ENCODE data around the gene SFRP5.

The SFRP5 gene

DNA sequence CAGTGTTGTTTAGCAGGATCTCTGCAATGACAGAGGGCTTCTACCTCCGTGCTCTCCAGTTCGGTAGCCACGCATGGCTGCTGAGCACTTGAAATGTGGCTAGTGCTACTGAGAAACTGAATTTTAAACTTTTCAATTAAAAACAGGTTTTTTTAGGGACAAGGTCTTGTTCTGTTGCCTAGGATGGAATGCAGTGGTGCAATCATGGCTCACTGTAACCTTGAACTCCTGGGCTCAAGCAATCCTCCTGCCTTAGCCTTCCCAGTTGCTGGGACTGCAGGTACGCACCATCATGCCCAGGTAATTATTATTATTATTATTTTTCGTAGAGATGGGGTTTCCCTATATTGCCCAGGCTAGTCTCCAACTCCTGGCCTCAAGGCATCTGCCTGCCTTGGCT is 13.4 kb upstream of the SFRP5 start:
- DNase-seq: no peak

DNA sequence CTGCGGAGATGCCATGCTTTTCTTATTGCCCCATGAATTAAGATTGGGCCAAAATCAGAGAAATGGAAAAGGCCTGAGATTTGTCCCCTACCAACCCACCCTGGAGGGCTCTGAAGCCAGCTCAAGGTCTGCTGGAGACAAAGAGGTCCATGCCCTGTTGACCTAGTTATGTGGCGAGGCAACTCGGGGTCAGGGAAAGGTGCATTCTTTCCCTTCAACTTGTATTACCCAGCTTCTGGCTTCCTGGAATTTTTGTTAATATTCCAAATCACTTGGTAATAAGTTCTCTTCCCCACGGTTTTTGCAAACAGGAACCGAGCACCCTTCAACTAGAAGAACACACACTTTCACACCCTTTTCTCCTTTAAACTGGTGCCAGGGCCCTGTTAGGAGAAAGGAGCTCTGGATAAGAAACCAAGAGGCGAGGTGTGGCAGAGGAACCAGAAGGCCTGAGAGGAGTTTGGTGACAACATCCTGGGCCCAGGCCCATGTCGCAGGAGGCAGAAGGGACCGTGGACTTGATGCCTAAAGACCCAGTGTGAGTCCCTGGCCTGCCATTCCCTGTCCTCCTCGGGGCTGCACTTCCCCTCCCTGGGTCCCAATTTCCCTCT is 12.5 kb upstream of the SFRP5 start:
- DNase-seq: no peak

DNA sequence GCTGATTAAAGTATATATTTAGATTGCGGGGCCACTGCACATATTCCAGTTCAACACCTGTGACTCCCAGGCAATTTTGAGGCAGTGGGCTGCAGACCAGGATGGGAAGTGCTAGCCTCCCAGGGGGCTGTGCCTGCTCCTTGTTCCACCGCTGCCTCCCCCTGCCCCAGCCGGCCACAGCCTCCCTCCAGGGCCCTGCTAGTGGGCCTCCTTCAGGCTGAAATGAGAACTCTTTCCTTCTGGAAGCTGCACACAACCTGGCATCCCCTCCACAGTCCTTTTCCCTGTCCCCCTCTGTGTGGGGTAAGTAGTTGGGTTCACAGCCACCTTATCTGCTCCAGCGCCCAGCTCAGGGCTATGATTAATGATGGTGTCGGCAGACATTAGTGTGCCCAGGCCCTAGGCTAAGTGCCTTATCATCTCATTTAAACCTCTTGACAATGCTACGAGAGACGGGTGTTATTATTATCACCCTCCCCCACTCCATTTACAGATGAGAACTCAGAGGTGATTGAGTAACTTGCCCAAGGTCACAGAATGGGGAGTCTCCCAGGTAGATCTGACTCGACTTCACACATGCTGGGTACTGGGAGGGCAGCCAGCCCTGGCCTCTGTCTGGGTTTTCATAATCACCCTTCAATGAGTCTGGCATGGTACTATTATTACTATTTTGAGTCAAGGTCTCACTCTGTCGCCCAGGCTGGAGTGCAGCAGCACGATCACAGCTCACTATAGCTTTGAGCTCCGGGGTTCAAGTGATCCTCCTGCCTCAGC is 10.8 kb upstream of the SFRP5 start:
- no peak for DNase-seq

DNA sequence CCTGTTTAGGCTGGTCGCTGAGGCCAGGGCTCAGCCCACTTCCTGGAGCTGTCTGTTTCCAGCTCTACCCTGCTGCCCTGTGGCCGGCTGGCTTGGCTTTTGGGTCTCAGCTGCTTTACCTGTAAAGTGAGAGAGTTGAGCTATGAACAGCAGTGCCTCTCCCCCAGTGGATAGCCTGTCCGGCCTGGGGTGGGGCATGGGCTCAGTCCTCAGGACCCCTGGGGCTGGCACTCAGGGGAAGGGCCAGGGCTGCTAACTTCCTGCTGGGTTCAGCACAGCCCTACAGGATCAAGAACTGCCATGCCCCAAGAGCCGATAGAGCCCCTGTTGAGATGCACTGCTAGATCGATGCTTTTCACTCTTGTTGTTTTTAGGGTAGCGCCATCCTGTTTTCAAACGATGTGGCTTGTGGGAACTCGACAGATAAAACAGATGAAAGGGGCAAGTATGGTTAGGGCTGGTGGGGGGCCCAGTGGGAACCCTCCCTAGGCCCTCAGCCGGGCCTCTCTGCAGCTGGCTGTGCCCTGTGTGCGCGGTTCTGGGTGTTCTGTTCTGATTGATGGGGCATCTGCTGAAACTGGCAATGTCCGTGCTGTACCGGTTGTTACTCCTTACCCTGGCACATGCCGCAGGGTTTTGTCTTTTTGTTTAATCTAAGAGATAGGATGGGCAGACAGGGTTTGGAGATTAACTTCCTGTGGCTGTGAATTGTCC is 10.0 kb upstream of the SFRP5 start:
- no peak for DNase-seq

DNA sequence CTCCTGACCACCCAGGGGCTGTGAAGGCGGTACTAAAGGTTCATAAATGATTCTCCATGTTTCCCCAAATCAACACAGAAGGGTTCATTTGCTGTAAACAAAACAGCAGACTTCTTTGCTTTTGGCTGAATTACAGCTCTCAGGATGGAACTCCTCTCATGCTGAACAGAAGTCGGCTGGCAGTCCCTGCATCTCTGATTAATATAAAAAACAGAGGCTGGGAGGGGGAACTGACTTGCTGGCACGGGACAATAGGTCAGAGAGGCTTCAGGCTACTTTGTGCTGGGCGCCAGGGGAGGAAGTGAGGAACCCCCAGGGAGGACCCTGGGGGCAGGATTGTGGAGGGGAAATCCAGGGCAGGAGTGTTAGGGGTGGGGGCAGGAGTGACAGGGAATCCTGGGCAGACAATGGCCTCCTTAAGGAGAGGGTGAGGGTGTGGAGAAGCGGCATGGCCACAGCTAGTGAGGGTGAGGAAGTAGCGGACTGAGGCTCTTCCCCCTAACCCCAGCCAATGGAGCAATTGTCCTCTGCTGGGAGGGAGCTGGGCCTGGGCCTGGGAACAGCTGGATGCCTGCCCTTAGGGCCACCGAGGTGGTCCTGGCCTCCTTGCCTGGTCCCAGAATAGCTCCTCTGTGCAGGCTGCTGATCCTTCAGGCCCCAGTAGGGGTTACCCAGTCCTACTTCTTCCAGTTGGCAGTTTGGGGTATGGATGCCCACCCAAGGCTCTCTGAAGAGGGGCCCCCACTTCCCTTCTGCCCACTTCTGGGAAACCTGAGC is 9.2 kb upstream of the SFRP5 start:
- DNase-seq: no peak

DNA sequence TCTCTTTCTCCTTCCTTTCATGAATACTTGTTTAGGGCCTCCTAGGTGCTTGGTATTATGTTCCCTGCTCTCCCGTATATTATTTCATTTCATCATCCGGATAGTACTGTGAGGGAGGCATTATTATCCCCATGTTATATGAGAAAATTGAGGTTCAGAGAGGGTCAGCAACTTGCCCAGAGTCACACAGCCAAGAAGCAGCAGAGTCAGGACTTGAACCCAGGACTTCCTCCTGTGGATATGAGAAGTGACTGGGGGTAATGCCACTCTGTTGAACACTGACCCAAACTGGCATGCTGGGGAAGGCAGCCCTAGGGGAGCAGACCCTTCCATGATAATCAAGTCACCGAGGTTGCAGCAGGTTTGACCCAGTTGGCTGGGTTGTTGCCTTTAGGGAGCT is 8.2 kb upstream of the SFRP5 start:
- no peak for DNase-seq

DNA sequence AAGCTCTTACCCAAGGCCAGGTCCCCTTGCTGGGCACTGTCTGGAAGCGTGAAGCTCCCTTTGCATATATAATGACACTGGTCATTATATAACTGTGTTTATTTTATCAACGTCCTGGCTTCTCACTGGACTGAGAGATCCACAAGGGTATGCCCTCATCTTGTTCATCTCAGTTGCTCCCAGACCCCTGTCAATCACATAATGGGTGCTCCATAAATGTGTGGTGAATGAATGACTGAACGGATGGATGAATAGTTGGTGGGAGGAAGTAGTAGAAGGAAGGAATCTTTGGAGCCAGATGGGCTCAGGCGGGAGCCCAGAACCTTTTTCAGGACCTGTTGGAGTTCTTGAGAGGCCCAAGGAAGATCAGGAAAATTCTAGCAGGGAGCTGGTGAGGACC is 7.7 kb upstream of the SFRP5 start:
- no peak for DNase-seq

DNA sequence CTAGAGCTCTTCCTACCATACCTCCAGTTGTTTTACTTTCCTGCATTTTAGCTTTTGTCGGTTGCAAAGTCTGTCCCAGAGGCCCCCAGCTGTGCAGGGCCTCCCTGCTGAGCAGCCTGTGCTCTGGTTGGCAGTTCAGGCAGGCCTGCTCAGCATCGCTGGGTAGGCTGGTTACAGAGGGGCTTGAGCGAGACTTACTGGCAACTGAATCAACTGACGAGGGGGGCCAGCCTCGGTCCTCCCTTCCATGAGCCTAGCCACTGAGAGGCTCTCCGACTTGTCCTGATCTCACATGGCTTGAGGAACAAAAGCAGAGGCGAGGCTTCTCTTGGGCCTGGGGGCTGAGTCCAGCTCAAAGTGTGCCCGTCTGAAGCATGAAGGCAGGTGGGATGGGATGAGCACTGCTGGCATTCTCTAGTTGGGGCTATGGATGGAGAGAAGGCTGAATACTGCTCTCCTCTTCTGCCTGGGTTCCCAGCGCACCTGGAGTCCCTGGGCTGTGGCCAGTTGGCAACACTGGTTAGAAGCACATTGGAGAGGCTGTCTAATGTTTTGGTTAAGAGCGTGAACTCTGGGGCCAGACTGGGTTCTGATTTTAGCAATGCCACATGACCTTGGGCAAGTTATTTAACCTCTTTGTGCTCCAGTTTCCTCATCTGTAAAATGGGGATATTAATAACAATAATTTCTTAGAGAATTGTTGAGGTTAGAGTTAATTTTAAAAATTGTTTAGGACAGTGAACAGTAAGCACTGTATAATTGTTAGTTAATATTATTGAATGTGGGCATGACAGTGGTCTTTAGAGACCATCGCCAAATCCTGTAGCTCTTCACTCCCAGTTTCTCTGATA is 6.9 kb upstream of the SFRP5 start:
- DNase-seq: no peak

DNA sequence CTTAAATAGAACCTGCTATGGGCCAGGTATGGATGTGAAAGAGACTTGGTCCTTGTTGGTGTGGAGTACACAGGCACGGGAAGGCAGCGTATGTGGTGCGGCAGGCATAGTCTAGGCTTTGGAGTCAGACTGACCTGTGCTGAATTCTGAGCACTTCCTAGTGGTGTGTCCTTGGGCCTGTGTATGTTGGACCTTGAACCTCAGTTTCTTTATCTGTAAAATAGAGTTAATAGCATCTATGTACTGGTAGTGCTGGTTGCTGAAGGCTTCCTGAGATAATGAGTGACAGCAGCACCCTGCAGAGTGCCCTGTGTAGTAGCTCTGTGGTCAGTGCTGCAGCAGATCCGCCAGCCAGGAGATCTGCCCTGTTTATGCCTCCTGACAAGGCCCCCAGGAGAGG is 5.3 kb upstream of the SFRP5 start:
- DNase-seq: no peak

DNA sequence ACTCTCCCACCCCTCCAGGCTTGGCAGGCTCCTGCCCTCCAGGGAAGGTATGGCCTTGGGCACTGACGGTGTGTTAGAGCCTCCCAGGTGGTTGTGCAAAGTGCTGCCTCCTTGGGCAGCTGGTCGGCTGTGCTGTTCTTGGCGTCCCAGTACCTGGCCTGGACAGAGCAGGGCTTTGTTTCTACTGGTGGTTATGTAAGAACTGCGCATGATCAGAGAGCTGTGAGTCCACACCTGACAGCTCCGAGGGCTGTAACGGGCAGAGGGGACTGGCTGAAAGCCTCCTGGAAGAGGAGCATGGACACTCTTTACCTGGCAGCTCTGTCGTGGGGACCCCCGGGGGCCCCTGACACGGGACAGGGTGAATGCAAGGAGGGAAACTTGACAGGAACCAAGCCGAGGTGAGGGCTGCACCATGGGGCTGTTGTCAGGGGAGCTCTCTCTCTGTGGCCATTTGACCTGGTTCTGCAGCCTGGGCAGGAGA is 3.1 kb upstream of the SFRP5 start:
- no peak for DNase-seq

DNA sequence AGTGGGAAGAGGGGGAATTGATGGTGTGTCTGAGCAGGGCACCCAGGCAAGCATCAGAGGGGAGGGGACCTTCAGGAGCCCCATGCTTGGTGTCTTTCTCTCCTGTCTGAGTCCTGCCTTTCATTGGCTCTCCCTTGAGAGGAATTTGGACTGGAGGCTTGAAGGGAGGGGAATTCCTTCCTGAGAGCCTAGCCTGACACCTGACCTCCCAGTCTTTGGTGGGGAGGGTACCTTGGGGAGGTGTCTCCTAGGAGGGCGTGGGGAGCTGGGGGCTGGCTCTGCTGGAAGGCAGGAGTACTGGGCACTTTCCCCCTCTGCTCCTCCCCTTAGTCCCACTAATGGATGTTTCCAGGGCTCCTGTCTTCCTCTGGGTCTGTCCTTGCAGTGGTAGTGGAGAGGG is 1.3 kb upstream of the SFRP5 start:
- no peak for DNase-seq

DNA sequence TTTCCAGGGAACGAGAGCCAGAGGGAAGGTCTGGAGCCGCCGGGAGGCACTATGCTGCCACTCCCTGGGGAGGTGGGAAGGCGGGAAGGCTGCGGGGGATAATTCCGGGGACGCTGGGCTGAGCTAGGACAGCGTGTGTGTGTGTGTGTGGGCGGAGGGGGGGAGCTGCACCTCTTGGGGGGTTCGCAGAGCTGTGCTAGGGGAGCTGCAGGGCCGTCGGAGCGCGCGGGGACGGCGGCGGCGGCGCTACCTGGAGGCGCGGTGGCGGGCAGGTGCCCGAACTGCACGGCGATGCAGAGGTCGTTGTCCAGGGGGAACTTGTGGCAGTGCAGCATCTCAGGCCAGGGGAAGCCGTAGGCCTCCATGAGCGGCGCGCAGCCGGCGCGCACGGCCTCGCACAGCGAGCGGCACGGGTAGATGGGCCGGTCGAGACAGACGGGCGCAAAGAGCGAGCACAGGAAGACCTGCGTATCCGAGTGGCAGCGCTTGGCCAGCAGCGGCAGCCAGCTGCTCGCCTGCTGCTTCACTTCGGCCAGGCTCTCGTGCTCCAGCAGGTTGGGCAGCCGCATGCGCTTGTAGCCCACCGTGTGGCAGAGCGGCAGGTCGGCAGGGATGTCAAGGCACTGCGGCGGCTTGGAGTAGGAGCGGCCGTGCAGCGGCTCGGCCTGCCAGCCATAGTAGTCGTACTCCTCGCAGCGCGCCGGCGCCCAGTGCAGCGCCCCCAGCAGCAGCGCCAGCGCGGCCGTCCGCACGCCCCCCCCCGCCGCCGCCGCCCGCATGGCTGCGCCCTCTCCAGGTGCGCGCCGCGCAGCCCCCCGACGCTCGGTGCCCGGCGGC is 526 bp downstream of the SFRP5 start:
- DNase-seq: no peak

DNA sequence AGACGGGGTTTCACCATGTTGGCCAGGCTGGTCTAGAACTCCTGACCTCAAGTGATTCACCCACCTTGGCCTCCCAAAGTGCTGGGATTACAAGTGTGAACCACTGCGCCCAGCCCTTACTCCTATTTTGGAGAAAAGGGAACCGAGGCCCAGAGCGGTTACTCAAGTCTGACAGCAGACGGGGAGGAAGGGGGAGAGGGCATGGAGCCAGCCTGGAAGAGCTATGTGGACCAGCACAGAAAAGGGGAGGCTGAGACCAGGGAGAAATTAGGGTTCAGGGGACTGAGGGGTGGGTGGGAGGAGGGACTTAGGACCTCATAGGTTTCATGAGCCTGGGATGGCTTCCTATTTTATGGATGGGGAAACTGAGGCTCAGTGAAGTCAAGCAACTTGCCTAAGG is 1.5 kb downstream of the SFRP5 start:
- no peak for DNase-seq

DNA sequence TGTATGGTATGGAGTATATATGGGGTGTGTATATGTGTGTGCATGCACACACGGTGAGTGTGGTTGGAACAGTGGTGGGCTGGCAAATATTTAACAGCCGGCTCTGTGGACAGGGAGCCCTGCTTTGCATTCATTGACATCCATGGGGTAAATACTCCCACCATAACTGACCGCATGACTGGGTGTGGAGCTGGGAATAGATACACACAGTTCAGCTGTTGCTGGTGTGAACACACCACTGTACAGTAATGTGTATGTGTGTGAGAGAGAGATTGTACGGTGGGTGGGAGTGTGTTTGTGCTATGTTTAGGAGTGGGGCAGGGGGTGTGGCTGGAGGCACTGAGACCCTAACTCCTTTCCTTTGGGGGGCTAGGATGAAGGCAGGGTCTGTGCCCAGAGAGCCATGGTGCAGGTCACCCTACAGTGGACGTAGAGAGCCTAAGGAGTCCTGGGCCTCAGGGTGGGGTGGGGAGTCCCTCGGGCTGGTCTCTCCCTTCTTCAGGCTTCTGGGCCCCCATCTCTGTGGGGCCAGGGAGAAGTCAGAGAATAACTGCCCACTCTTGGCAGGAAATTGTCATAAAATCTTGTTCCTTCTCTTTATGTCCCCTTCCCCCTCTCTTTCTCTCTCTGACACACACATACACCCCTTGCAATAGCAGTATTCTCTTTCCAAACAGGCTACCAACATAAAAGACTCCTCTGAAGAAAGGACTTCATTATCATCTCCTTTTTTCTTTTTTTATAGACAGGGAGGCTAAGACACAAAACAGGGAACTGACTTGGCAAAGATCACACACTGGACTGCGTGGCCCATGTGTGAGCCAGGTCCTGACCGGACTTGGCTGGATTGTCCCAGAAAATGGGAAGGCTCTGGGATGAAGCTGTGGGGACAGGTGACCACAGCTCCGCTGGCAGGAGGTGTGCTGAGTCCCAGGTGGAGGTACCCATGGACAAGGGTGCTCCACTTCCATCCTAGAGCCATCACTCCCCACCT is 3.2 kb downstream of the SFRP5 start:
- DNase-seq: no peak

DNA sequence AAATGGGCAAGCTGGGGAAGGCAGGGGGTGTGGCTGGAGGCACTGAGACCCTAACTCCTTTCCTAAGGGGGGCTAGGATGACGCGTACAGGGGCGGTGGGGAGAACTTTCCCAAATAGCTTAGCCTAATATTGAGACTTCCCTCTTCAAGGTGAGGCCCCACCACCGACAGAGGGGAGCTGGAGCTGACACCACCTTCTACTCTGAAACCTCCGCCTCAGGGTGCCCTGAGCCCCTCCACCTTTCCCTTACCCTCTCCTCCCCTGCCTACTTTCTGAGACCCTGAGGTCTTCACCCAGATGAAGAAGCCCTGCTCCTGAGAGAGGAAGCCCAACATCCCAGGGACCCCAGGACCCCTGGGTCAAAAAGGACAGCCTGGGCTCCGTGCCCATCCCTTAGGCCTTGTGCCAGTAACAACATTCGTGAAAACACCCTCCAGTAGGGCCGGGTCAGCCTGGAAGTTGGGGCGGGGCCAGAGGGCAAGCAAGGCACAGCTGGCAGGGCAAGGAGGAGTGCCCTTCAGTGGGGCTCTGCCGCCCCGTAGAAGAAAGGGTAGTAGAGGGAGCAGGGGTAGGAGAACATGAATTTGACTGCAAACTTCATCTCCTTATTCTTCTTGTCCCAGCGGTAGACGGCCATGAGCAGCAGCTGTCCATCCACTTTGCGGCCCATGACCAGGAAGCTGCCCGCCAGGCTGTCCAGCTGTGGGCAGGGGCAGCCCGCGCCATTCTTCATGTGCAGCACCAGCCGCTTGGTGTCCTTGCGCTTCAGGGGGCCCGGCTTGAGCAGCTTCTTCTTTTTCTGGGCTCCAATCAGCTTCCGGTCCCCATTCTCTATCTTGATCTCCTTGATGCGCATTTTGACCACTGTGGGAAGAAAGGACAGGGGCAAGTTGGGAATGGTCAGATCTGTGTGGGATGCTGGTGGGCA is 4.5 kb downstream of the SFRP5 start:
- DNase-seq: no peak

DNA sequence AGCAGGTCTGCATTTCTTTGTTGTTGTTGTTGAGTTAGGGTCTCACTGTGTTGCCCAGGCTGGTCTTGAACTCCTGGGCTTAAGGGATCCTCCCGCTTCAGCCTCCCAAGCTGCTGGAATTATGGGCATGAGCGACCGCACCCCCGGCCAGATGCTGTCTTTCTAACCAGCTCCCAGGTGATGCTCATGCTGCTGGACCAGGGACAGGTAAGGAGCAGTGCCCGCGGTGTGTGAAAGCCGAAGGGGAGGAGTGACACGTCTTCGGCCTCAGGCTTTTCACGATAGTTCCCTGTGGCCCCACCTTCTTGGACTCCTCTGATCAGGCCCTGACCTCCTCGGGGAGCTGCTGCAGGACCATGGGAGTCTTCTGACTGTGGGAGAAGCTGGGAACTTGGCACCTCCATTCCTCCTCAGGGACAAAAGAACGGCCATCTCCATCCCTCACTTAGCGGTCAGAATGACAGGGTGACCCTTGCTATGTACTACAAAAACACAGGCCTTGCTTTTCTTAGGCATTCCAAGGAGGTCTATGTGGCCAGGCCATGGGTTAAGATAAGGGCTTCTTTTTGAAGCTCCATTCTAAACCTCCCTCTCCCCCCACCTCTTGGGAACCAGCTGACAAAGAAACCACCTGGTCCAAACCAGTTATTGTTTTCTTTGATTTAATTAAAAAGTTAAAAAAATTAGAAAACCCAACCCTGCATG is 5.5 kb downstream of the SFRP5 start:
- no peak for DNase-seq

DNA sequence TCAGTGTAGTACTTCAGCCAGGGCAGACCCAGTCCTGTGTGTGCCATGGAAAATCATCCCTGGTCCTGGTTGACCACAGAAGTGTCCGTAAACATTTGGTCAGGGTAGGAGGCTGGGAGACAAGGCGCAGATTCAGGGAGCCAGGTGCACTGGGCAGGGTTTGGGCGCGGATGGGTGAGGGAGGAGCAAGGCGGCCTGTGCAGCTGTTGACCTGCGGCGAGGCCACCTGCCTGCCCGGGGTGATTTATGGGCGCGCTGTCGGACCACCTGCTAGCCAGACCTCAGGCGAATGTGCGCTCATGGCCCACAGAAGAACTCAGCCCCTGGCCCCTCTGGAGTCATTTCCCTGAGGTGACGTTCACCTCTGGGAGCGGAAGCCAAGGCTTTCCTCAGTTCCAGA is 6.6 kb downstream of the SFRP5 start:
- DNase-seq: no peak

DNA sequence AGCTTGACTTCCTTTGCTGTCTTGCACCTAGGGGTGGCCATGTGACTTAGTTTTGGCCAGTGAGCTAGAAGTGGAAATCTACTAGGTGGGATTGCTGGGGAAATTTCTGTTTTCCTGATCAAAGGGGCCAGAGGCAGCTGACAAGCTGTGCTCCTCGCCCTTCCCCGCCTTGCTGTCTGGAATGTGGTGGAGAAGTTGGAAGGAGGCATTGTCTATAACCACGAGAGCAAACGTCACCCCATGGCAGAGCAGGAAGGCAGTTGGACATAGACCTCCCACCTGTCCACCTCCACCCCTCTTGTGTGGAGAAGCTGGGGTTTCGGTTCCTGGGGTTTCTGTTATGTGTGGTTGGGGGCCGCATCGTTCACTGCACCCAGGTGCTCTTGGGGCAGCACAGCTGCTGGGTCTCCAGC is 7.3 kb downstream of the SFRP5 start:
- no peak for DNase-seq

All from activated T-cell treated with anti-CD3 and anti-CD28 coated beads for 4 hours (primary cell).